Endothelial cell of umbilical vein (primary cell): ENCODE measurements around the gene PXK. TPM values are rescaled to one million over a fixed set of nuclear protein-coding genes. Genes with fewer than 3 reads are reported as not detected.

Experiments used
- BruUV-seq: library from RNA; stranded (reverse); fragments of 400-500 nt; replicated peaks from 2 replicates; lab custom pipeline; 2021; lab: Mats Ljungman, UMichigan
- CTCF ChIA-PET: fragments of 300-600, 350-600 bp; sonication (Branson Sonifier 250); formaldehyde crosslinking; loops from one replicate; lab custom pipeline; 2021; ENCODE audit warnings: antibody characterized with exemption, inconsistent platforms; lab: Charles Lee
- POLR2A ChIA-PET: fragments of 300-600, 350-600 bp; sonication (Branson Sonifier 250); formaldehyde crosslinking; loops from one replicate; lab custom pipeline; 2021; ENCODE audit warnings: antibody characterized with exemption, inconsistent platforms; lab: Charles Lee
- DNase-seq: peaks from one replicate; pipeline ENCODE4 v3.0.0-alpha.2; 2011; ENCODE audit warnings: low read depth, low spot score
- FAIRE-seq: peaks from 2 replicates; lab custom pipeline; 2011; peaks lifted over from hg19 to GRCh38; lab: Jason Lieb, UNC
- H2AFZ ChIP-seq: 2 replicates; pipeline ENCODE4 v1.6.0; 2012; ENCODE audit warnings: low read depth, low read length, control low read depth, inconsistent platforms
- H3K27ac ChIP-seq: 2 replicates; pipeline ENCODE4 v1.5.1; 2011; ENCODE audit warnings: low read depth, mild to moderate bottlenecking, control low read depth, low read length, moderate library complexity; ENCODE audit not compliant: insufficient read depth
- H3K27me3 ChIP-seq, 2 experiments: 2 replicates each; pipeline versions ENCODE4 v1.6.0 to v1.6.1; 2011; ENCODE audit warnings: low read length in 2 of 2, mixed read lengths in 1 of 2; ENCODE audit not compliant: control insufficient read depth in 2 of 2, insufficient read depth in 2 of 2
- H3K36me3 ChIP-seq, 2 experiments: 2 replicates in 1 of 2; 3 replicates in 1 of 2; pipeline ENCODE4 v1.5.1; 2011; ENCODE audit warnings: low read length in 2 of 2, mild to moderate bottlenecking in 1 of 2, moderate library complexity in 1 of 2; ENCODE audit not compliant: control insufficient read depth in 2 of 2, insufficient read depth in 2 of 2; ENCODE audit errors: extremely low read depth in 1 of 2
- H3K4me1 ChIP-seq: 3 replicates; pipeline ENCODE4 v1.5.1; 2011; ENCODE audit warnings: mild to moderate bottlenecking, low read length; ENCODE audit not compliant: control insufficient read depth, insufficient read depth; ENCODE audit errors: extremely low read depth
- H3K4me2 ChIP-seq: 2 replicates; pipeline ENCODE4 v1.6.1; 2011; ENCODE audit warnings: low read length, control low read depth, mixed read lengths; ENCODE audit not compliant: insufficient read depth
- H3K4me3 ChIP-seq, 3 experiments: fragments of 200-600 bp in 1 of 3; sonication (generic), shearing (Covaris generic) in 1 of 3; replicated peaks in 1 of 3; 2 replicates each; pipeline ENCODE4 v1.5.1; 2011 to 2016; ENCODE audit warnings: control low read depth in 3 of 3, low read length in 3 of 3, mild to moderate bottlenecking in 2 of 3, inconsistent platforms in 1 of 3, low read depth in 1 of 3, moderate library complexity in 1 of 3; ENCODE audit not compliant: insufficient read depth in 1 of 3
- H3K79me2 ChIP-seq: 2 replicates; pipeline ENCODE4 v1.6.0; 2012; ENCODE audit warnings: low read length, inconsistent platforms; ENCODE audit not compliant: control insufficient read depth, insufficient read depth
- H3K9ac ChIP-seq: replicated peaks from 2 replicates; pipeline ENCODE3; 2011; ENCODE audit warnings: low read length, control low read depth; ENCODE audit not compliant: insufficient read depth; ENCODE audit errors: extremely low read depth
- H3K9me1 ChIP-seq: replicated peaks from 3 replicates; pipeline ENCODE4 v1.6.0; 2011; ENCODE audit warnings: mild to moderate bottlenecking, low read length; ENCODE audit not compliant: control insufficient read depth, insufficient read depth; ENCODE audit errors: extremely low read depth
- H3K9me3 ChIP-seq: replicated peaks from 2 replicates; pipeline ENCODE4 v1.5.1; 2012; ENCODE audit warnings: low read length, inconsistent platforms; ENCODE audit not compliant: control insufficient read depth, insufficient read depth
- H4K20me1 ChIP-seq: replicated peaks from 2 replicates; pipeline ENCODE3; 2011; ENCODE audit warnings: mild to moderate bottlenecking, low read length; ENCODE audit not compliant: control insufficient read depth, insufficient read depth; ENCODE audit errors: extremely low read depth
- CTCF ChIP-seq, 2 donors: IDR thresholded peaks; 1 replicate in 1 of 2; 2 replicates in 1 of 2; pipeline ENCODE4 v1.5.1; 2011; ENCODE audit warnings: low read length in 2 of 2, mild to moderate bottlenecking in 2 of 2, moderate library complexity in 2 of 2, control low read depth in 1 of 2, inconsistent platforms in 1 of 2, low read depth in 1 of 2; ENCODE audit not compliant: insufficient read depth in 1 of 2; ENCODE audit errors: extremely low read depth in 1 of 2
- EZH2 ChIP-seq: IDR thresholded peaks from 2 replicates; pipeline ENCODE4 v1.6.1; 2012; ENCODE audit warnings: borderline replicate concordance, low read depth, mild to moderate bottlenecking, moderate library complexity, low read length, inconsistent platforms; ENCODE audit not compliant: severe bottlenecking
- FOS ChIP-seq: IDR thresholded peaks from 2 replicates; pipeline ENCODE4 v1.6.1; 2011; ENCODE audit warnings: mild to moderate bottlenecking, low read length, moderate library complexity, borderline replicate concordance; ENCODE audit not compliant: insufficient read depth
- GATA2 ChIP-seq: IDR thresholded peaks from 2 replicates; pipeline ENCODE4 v1.7.0; 2011; ENCODE audit warnings: low read depth, mild to moderate bottlenecking, moderate library complexity, mixed read lengths, low read length; ENCODE audit not compliant: insufficient read length, insufficient read depth
- JUN ChIP-seq: IDR thresholded peaks from 2 replicates; pipeline ENCODE4 v1.6.1; 2011; ENCODE audit warnings: borderline replicate concordance, low read depth; ENCODE audit not compliant: insufficient read length, insufficient read depth
- MAX ChIP-seq: IDR thresholded peaks from 2 replicates; pipeline ENCODE4 v1.6.1; 2011; ENCODE audit not compliant: insufficient read depth, insufficient read length
- MYC ChIP-seq: IDR thresholded peaks from one replicate; pipeline ENCODE4 v1.6.1; 2011; ENCODE audit warnings: mild to moderate bottlenecking, low read depth, low read length
- POLR2A ChIP-seq: IDR thresholded peaks from 2 replicates; pipeline ENCODE4 v1.6.1; 2012; ENCODE audit warnings: low read depth, mild to moderate bottlenecking, control low read depth, low read length
- POLR2AphosphoS5 ChIP-seq: IDR thresholded peaks from 2 replicates; pipeline ENCODE4 v1.6.1; 2012; ENCODE audit warnings: low read depth, mild to moderate bottlenecking, control low read depth, low read length, moderate library complexity; ENCODE audit not compliant: insufficient read depth
- dilution Hi-C: fragments of 300-500 bp; cut with MboI; formaldehyde crosslinking; loops from one replicate; pipeline ENCODE4 v1.15.0; 2019; ENCODE audit warnings: low sequenced_read_pairs; ENCODE audit not compliant: extremely low pct_ligation_motif_present
- intact Hi-C: fragments of 100-400 bp; cut with micrococcal nuclease; formaldehyde crosslinking; loops from one replicate; pipeline ENCODE4 v1.10.0; 2022
- polyA plus RNA-seq, 4 experiments: library from polyadenylated mRNA; depleted of rRNA in 3 of 4; stranded (reverse) in 3 of 4; unstranded in 1 of 4; fragments of >200 nt; gene quantifications; 2 replicates each; pipeline versions ENCODE4 v1.2.1 to v1.2.3, GENCODE V29; 2011 to 2012; ENCODE audit warnings: missing spikeins in 1 of 4
- total RNA-seq: library from RNA; stranded (reverse); gene quantifications from 2 replicates; pipeline ENCODE4 v1.2.3, GENCODE V29; 2021

Gene PXK
- total and polyA plus RNA-seq, 2 donors (not counting 3 experiments of a cell fraction or from before 2014, with no cell fraction given): 11.3 to 14.6 TPM

- no peak for FAIRE-seq
- intact Hi-C loops: no loop called here
Observed at GRCh38 chr3:58296269-58296668, 36.4 kb upstream of the PXK start.

More at GRCh38 chr3:58296269-58296668, 36.4 kb upstream of the PXK start:
- Histone ChIP-seq H3K9me1 (no peaks in the 10 kb centered on the region), H3K4me3 (no peak overlapping the region), H3K27me3 (peaks cover 2 to 4% of the 10 kb centered on the region in 2 experiments), H3K4me1 (no peaks in the 10 kb centered on the region), H3K79me2 (no peaks in the 10 kb centered on the region), H4K20me1 (no peaks in the 10 kb centered on the region), H3K9ac (no peak overlapping the region), H3K4me2 (no peak overlapping the region), H3K27ac (no peak overlapping the region), H3K36me3 (no peaks in the 10 kb centered on the region), H3K9me3 (no peaks in the 10 kb centered on the region), H2AFZ (no peak overlapping the region)
- dilution Hi-C loops: no loop called here
- CTCF ChIA-PET: interaction anchor here (1.0 to 10.0 kb wide), 5 partner anchors 9 to 118 kb away, joined by 3 to 369 read pairs (median 4); partner anchors contain the start of genes ABHD6, HTD2 and RPP14
- POLR2A ChIA-PET: no interaction called here
- no peak for DNase-seq
- no TSS peak for BruUV-seq
- TF ChIP-seq JUN: no peak
- TF ChIP-seq MAX: no peak
- no peak for TF ChIP-seq EZH2
- no peak for TF ChIP-seq FOS
- no peak for TF ChIP-seq POLR2A
- no peak for TF ChIP-seq CTCF (IDR thresholded peaks at IDR 0.05; ENCODE audit: extremely low read depth in 1 of 2, insufficient read depth in 1 of 2, low read depth in 1 of 2, low read length in 2 of 2)
- TF ChIP-seq GATA2: no peak
- TF ChIP-seq POLR2AphosphoS5: no peak
- no peak for TF ChIP-seq MYC
